ENCODE data around the gene USP8. TPM values are rescaled to one million over a fixed set of nuclear protein-coding genes. Genes with fewer than 3 reads are reported as not detected.

Gene USP8
- total and polyA plus RNA-seq, 2 of the 4 experiments (the other 2 are of a cell fraction): 25.4 to 52.2 TPM

DNA sequence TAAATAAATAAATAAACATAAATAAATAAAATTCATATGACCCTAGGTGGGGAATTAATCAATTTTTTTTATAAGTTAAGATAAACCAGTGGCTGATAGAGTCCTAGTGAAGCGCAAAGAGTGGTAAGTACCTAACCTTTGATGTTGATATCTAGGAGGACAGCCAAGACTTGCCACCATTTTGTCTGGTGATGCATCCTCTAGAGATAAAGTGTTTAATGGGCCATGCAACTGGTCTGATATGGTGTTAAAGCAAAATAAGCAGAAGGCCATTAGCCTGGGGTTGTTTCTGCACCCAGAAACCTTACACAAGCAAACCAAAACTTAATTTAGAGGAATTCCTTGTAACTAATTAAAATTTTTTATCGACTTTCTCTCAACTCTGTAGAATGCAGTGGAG is 9.6 kb upstream of the USP8 start:
- CTCF ChIA-PET: no interaction called here
- no peak overlapping the region for H3K27ac ChIP-seq (ENCODE audit: insufficient read depth, low read length)
- no peak overlapping the region for H2BK20ac ChIP-seq (ENCODE audit: low read depth, low read length)
- peaks cover 1% of the 10 kb centered on the region for H3K27me3 ChIP-seq (ENCODE audit: control insufficient read depth, insufficient read depth, low read length)
- H3K9me1 ChIP-seq (ENCODE audit: insufficient read depth, low read length): no peaks in the 10 kb centered on the region
- no peak overlapping the region for H2AK9ac ChIP-seq (replicated peaks; ENCODE audit: low read depth, low read length, poor library complexity)
- no CpG with 5 or more reads among the region's 2 CpGs for WGBS, 2 experiments (ENCODE audit: extremely low coverage in 2 of 2, insufficient read length in 1 of 2)
- no peak for ATAC-seq (ENCODE audit: low read depth)
- no peak for DNase-seq
- H3K14ac ChIP-seq (replicated peaks; ENCODE audit: low read depth, low read length): no peak overlapping the region
- intact Hi-C loops (cut with micrococcal nuclease): no loop called here
- POLR2A ChIA-PET (ENCODE audit: unreplicated experiment): no interaction called here
- H3K4me2 ChIP-seq (ENCODE audit: low read depth, low read length): no peak overlapping the region
- no TSS peak for BruUV-seq (replicated peaks)
- dilution Hi-C loops (cut with HindIII; ENCODE audit: low sequenced_read_pairs, unreplicated experiment): no loop called here
- no peak overlapping the region for H3K56ac ChIP-seq (ENCODE audit: extremely low read depth, insufficient read depth, low read length)
- H4K5ac ChIP-seq (ENCODE audit: low read depth, low read length): no peak overlapping the region
- no peak overlapping the region for H2AFZ ChIP-seq (replicated peaks; ENCODE audit: low read length, poor library complexity)
- no peaks in the 10 kb centered on the region for H3K4me1 ChIP-seq (ENCODE audit: control insufficient read depth, insufficient read depth, low read length)
- H3K4ac ChIP-seq (ENCODE audit: low read depth, low read length): no peak overlapping the region
- no peak overlapping the region for H3K23ac ChIP-seq (ENCODE audit: low read depth, low read length)
- H2AK5ac ChIP-seq (ENCODE audit: low read depth, low read length): no peak overlapping the region
- no peak overlapping the region for H2BK5ac ChIP-seq (ENCODE audit: low read depth, low read length, poor library complexity, severe bottlenecking)
- in situ Hi-C loops (cut with MboI; ENCODE audit: low sequenced_read_pairs): no loop called here
- no peaks in the 10 kb centered on the region for H3K36me3 ChIP-seq (ENCODE audit: control insufficient read depth, insufficient read depth, low read length)
- no peaks in the 10 kb centered on the region for H3K9me3 ChIP-seq (ENCODE audit: control insufficient read depth, insufficient read depth, low read length)
- no peak for TF ChIP-seq MXI1 (IDR thresholded peaks at IDR 0.05; ENCODE audit: borderline replicate concordance, low read depth, low read length)
- TF ChIP-seq, protein P1, sequence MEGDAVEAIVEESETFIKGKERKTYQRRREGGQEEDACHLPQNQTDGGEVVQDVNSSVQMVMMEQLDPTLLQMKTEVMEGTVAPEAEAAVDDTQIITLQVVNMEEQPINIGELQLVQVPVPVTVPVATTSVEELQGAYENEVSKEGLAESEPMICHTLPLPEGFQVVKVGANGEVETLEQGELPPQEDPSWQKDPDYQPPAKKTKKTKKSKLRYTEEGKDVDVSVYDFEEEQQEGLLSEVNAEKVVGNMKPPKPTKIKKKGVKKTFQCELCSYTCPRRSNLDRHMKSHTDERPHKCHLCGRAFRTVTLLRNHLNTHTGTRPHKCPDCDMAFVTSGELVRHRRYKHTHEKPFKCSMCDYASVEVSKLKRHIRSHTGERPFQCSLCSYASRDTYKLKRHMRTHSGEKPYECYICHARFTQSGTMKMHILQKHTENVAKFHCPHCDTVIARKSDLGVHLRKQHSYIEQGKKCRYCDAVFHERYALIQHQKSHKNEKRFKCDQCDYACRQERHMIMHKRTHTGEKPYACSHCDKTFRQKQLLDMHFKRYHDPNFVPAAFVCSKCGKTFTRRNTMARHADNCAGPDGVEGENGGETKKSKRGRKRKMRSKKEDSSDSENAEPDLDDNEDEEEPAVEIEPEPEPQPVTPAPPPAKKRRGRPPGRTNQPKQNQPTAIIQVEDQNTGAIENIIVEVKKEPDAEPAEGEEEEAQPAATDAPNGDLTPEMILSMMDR (conservative IDR thresholded peaks at IDR 0.05; ENCODE audit: low read depth, low read length): no peak
- TF ChIP-seq, protein P2, sequence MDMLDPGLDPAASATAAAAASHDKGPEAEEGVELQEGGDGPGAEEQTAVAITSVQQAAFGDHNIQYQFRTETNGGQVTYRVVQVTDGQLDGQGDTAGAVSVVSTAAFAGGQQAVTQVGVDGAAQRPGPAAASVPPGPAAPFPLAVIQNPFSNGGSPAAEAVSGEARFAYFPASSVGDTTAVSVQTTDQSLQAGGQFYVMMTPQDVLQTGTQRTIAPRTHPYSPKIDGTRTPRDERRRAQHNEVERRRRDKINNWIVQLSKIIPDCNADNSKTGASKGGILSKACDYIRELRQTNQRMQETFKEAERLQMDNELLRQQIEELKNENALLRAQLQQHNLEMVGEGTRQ (IDR thresholded peaks at IDR 0.05; ENCODE audit: low read depth, low read length): no peak
- no peak for TF ChIP-seq RFX5 (IDR thresholded peaks at IDR 0.05; ENCODE audit: low read depth, low read length)
- no peak for TF ChIP-seq POLR2A (IDR thresholded peaks at IDR 0.05; ENCODE audit: low read depth, low read length)
- no peak for TF ChIP-seq FOS (IDR thresholded peaks at IDR 0.05; ENCODE audit: low read depth, low read length)
- TF ChIP-seq CEBPB (IDR thresholded peaks at IDR 0.05; ENCODE audit: low read depth, low read length): no peak
- TF ChIP-seq BHLHE40 (IDR thresholded peaks at IDR 0.05; ENCODE audit: low read depth, low read length): no peak
- no peak for TF ChIP-seq MAZ (IDR thresholded peaks at IDR 0.05; ENCODE audit: borderline replicate concordance, low read depth, low read length)
- no peak for TF ChIP-seq NFE2L2 (IDR thresholded peaks at IDR 0.05; ENCODE audit: low read depth, low read length)
- H3K18ac ChIP-seq (ENCODE audit: low read depth, low read length): no peak overlapping the region
- no peak overlapping the region for H4K8ac ChIP-seq (ENCODE audit: low read depth in 2 of 2, low read length in 2 of 2)
- H2BK15ac ChIP-seq (ENCODE audit: low read depth, low read length): no peak overlapping the region
- H4K20me1 ChIP-seq (ENCODE audit: insufficient read depth, low read length): no peaks in the 10 kb centered on the region
- H3K4me3 ChIP-seq (ENCODE audit: insufficient read depth, low read depth, low read length): no peak overlapping the region
- H4K91ac ChIP-seq (ENCODE audit: insufficient read depth, low read depth, low read length): no peak overlapping the region
- no peak overlapping the region for H2BK120ac ChIP-seq (ENCODE audit: low read depth, low read length)
- H3K9ac ChIP-seq (ENCODE audit: low read depth, low read length): no peak overlapping the region
- H3K79me1 ChIP-seq (ENCODE audit: low read depth in 1 of 2, low read length in 2 of 2): no peaks in the 10 kb centered on the region
